Panc1 (cell line): ENCODE data around the gene SMC5.

ENCODE experiments used
- POLR2AphosphoS5 ChIP-seq: IDR thresholded peaks from 2 replicates; pipeline ENCODE4 v1.6.1; 2012; ENCODE audit warnings: mild to moderate bottlenecking, low read depth, low read length, moderate library complexity
- SIN3A ChIP-seq: IDR thresholded peaks from 2 replicates; pipeline ENCODE4 v1.6.1; 2012; ENCODE audit warnings: low read depth, mild to moderate bottlenecking, low read length, moderate library complexity, borderline replicate concordance; ENCODE audit not compliant: insufficient read depth
- TCF7L2 ChIP-seq: IDR thresholded peaks from 2 replicates; pipeline ENCODE4 v1.6.1; 2011; ENCODE audit warnings: mild to moderate bottlenecking, low read depth, low read length, inconsistent platforms
- TF ChIP-seq, protein P1 (sequence below): fragments of 450-650 bp; IDR thresholded peaks from 2 replicates; pipeline ENCODE4 v1.5.1; 2017; ENCODE audit warnings: mild to moderate bottlenecking
- TF ChIP-seq, protein P2 (sequence below), 2 experiments: IDR thresholded peaks; 2 replicates each; pipeline ENCODE4 v1.6.1; 2011 to 2012; ENCODE audit warnings: low read depth in 2 of 2, control low read depth in 1 of 2, low read length in 1 of 2, mild to moderate bottlenecking in 1 of 2, moderate library complexity in 1 of 2; ENCODE audit not compliant: insufficient read depth in 1 of 2

DNA sequence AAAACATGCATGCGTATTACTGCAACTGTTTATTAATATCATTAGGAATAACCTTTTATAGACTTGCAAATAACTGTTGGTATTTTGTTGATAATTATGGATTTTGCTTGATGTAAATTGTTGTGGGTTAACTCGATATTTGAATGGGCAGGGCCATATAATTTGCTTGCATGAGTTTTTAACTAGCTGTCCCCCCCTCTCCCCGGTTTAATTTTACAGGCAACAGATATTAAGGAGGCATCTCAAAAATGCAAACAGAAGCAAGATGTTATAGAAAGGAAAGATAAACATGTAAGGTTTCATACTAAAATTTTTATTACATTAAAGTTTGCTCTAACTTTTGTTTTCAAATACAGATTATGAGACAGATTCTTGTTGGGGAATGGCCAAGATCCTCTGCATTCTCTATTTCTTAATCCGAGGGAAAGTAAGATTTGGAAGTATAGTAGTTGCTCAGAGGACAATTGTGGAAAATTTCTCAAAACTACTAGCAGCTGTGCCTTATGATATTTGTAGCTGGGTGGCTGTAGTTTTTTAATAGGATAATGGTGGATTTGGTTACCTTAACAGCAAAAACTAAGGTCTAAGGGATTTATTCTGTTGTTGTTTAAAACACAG, 27.3 kb downstream of the SMC5 start:
- TF ChIP-seq, protein P1, sequence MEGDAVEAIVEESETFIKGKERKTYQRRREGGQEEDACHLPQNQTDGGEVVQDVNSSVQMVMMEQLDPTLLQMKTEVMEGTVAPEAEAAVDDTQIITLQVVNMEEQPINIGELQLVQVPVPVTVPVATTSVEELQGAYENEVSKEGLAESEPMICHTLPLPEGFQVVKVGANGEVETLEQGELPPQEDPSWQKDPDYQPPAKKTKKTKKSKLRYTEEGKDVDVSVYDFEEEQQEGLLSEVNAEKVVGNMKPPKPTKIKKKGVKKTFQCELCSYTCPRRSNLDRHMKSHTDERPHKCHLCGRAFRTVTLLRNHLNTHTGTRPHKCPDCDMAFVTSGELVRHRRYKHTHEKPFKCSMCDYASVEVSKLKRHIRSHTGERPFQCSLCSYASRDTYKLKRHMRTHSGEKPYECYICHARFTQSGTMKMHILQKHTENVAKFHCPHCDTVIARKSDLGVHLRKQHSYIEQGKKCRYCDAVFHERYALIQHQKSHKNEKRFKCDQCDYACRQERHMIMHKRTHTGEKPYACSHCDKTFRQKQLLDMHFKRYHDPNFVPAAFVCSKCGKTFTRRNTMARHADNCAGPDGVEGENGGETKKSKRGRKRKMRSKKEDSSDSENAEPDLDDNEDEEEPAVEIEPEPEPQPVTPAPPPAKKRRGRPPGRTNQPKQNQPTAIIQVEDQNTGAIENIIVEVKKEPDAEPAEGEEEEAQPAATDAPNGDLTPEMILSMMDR: no peak
- TF ChIP-seq, protein P2, sequence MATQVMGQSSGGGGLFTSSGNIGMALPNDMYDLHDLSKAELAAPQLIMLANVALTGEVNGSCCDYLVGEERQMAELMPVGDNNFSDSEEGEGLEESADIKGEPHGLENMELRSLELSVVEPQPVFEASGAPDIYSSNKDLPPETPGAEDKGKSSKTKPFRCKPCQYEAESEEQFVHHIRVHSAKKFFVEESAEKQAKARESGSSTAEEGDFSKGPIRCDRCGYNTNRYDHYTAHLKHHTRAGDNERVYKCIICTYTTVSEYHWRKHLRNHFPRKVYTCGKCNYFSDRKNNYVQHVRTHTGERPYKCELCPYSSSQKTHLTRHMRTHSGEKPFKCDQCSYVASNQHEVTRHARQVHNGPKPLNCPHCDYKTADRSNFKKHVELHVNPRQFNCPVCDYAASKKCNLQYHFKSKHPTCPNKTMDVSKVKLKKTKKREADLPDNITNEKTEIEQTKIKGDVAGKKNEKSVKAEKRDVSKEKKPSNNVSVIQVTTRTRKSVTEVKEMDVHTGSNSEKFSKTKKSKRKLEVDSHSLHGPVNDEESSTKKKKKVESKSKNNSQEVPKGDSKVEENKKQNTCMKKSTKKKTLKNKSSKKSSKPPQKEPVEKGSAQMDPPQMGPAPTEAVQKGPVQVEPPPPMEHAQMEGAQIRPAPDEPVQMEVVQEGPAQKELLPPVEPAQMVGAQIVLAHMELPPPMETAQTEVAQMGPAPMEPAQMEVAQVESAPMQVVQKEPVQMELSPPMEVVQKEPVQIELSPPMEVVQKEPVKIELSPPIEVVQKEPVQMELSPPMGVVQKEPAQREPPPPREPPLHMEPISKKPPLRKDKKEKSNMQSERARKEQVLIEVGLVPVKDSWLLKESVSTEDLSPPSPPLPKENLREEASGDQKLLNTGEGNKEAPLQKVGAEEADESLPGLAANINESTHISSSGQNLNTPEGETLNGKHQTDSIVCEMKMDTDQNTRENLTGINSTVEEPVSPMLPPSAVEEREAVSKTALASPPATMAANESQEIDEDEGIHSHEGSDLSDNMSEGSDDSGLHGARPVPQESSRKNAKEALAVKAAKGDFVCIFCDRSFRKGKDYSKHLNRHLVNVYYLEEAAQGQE (IDR thresholded peaks at IDR 0.05; ENCODE audit: insufficient read depth in 1 of 2, low read depth in 2 of 2, low read length in 1 of 2): no peak
- TF ChIP-seq SIN3A (no peak), POLR2AphosphoS5 (no peak), TCF7L2 (no peak)
